Measurements from ENCODE around the gene TRIO.

TRIO gene

DNA sequence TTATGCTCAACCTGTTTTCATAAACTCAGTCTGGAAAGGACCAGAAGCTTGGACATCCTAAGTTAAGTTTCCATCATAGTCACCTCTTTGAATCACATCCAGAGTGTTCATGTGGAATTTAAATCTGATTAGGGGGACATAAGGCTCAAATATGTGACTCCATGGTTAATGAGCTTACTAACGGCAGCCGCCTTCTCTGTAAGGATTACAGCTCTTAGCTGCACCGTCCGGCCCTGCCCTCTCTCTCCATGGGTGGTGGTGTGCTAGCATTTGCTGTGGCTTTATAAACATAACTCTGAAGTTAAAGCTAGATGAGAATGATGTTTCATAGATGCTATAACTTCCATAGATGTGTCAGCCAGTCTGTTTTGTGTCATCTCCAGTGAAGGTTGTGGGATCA lies 156.5 kb downstream of the TRIO start:
- no peak overlapping the region for H3K4me3 ChIP-seq (ENCODE audit: low read depth in 1 of 2, low read length in 2 of 2)
- peaks cover 6% of the 10 kb centered on the region for H3K4me1 ChIP-seq (ENCODE audit: insufficient read depth, low read length)
- no peaks in the 10 kb centered on the region for H3K27me3 ChIP-seq (ENCODE audit: control insufficient read depth in 1 of 2, insufficient read depth in 2 of 2, low read length in 2 of 2)
- H3K36me3 ChIP-seq (ENCODE audit: insufficient read depth, low read length), result peaks cover 36% of the 10 kb centered on the region
- H3K9me3 ChIP-seq (ENCODE audit: low read length), result no peaks in the 10 kb centered on the region
- H3K27ac ChIP-seq (ENCODE audit: low read depth, low read length), result no peak overlapping the region
- H3K9ac ChIP-seq (ENCODE audit: low read length), result no peak overlapping the region

DNA sequence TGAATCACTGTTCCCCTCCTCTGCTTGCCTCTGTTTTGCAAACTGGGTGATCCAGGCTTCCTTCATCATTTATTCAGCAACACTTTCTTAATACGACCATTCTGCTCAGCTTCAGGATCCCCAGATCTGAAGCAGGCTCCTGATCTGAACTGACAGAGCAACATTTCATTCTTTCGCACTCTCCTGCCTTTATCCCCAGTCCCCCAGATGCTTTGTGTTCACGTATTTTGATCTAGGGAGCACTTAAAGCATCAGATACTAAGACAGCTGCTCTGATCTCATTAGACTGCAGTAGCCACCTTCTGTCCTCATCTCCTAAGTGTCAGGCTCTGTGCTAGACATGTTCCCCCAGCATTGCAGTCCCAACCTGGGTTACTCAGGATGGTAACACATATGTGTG lies 158.0 kb downstream of the TRIO start:
- Histone ChIP-seq H3K27me3 (ENCODE audit: control insufficient read depth in 1 of 2, insufficient read depth in 2 of 2, low read length in 2 of 2) (no peaks in the 10 kb centered on the region), H3K4me1 (ENCODE audit: insufficient read depth, low read length) (peaks cover 4% of the 10 kb centered on the region), H3K36me3 (ENCODE audit: insufficient read depth, low read length) (peaks cover 37% of the 10 kb centered on the region), H3K9ac (ENCODE audit: low read length) (no peak overlapping the region), H3K9me3 (ENCODE audit: low read length) (no peaks in the 10 kb centered on the region), H3K27ac (ENCODE audit: low read depth, low read length) (no peak overlapping the region), H3K4me3 (ENCODE audit: low read depth in 1 of 2, low read length in 2 of 2) (no peak overlapping the region)

DNA sequence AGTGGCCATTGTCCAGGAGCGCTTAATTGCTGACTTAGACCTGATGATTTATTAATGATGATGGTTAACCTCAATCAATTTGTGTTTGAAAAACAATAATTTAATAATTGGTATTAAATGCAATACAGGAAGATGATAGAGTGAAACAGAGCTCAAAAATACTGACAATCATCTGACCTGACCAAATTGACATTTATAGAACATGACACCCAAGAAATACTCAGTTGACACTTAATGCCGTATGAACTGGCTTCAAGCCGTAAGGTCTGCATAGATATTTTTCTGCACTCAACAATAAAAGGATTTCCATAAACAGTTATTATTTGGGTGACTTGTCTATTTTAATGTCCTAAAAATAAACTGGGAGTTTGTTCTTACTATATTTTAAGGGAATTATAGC lies 159.2 kb downstream of the TRIO start:
- no peak overlapping the region for H3K9ac ChIP-seq (ENCODE audit: low read length)
- H3K27me3 ChIP-seq (ENCODE audit: control insufficient read depth in 1 of 2, insufficient read depth in 2 of 2, low read length in 2 of 2), result no peaks in the 10 kb centered on the region
- H3K9me3 ChIP-seq (ENCODE audit: low read length), result no peaks in the 10 kb centered on the region
- peaks cover 32% of the 10 kb centered on the region for H3K36me3 ChIP-seq (ENCODE audit: insufficient read depth, low read length)
- no peaks in the 10 kb centered on the region for H3K4me1 ChIP-seq (ENCODE audit: insufficient read depth, low read length)
- no peak overlapping the region for H3K4me3 ChIP-seq (ENCODE audit: low read depth in 1 of 2, low read length in 2 of 2)
- no peak overlapping the region for H3K27ac ChIP-seq (ENCODE audit: low read depth, low read length)

DNA sequence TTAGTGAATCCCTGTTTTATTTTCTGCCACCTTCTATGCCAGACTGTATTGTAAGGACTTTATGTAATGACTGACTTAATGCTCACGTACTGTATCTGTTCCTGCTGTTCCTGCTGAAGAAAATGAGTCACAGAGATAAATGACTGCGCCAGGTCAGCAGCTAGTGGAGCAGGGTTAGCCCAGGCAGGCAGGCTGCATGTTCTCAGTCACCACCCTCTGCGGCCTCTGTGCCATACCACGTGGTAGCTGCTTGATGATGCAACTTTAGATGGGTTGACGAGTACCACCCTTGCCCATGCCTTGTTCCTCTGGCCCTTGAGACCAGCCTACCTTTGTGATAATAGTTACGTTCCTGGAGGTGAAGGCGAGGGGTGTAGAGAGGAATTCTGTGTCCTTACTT lies 161.9 kb downstream of the TRIO start:
- Histone ChIP-seq H3K4me3 (ENCODE audit: low read depth in 1 of 2, low read length in 2 of 2) (no peak overlapping the region), H3K9ac (ENCODE audit: low read length) (no peak overlapping the region), H3K27me3 (ENCODE audit: control insufficient read depth in 1 of 2, insufficient read depth in 2 of 2, low read length in 2 of 2) (no peaks in the 10 kb centered on the region), H3K9me3 (ENCODE audit: low read length) (no peaks in the 10 kb centered on the region), H3K4me1 (ENCODE audit: insufficient read depth, low read length) (no peaks in the 10 kb centered on the region), H3K27ac (ENCODE audit: low read depth, low read length) (no peak overlapping the region), H3K36me3 (ENCODE audit: insufficient read depth, low read length) (peaks cover 26% of the 10 kb centered on the region)

DNA sequence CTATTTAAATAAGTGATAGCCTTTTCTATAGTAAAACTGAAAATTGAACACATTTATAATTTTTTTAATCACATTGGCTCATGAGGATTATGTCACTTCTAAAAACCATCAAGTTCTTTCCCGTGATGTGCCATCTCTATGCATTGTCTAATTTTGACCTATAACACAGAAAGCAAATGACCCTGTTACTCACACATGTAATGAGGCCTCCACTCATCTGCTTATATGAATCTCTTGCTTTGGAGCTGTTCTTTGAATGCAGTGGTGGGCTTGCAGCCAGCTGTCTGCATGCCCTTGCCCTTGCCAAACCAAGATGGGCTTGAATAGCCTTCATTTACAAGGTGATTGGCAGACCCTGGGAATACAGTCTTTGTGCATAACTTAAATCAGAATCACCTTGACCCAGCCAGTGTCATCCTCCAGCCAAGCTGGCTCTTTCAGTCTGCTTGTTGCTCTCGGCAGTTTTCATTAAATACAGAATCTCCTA lies 163.2 kb downstream of the TRIO start:
- H3K9me3 ChIP-seq (ENCODE audit: low read length), result no peaks in the 10 kb centered on the region
- peaks cover 30% of the 10 kb centered on the region for H3K36me3 ChIP-seq (ENCODE audit: insufficient read depth, low read length)
- no peaks in the 10 kb centered on the region for H3K4me1 ChIP-seq (ENCODE audit: insufficient read depth, low read length)
- H3K4me3 ChIP-seq (ENCODE audit: low read depth in 1 of 2, low read length in 2 of 2), result no peak overlapping the region
- no peak overlapping the region for H3K9ac ChIP-seq (ENCODE audit: low read length)
- H3K27me3 ChIP-seq (ENCODE audit: control insufficient read depth in 1 of 2, insufficient read depth in 2 of 2, low read length in 2 of 2), result no peaks in the 10 kb centered on the region
- no peak overlapping the region for H3K27ac ChIP-seq (ENCODE audit: low read depth, low read length)

DNA sequence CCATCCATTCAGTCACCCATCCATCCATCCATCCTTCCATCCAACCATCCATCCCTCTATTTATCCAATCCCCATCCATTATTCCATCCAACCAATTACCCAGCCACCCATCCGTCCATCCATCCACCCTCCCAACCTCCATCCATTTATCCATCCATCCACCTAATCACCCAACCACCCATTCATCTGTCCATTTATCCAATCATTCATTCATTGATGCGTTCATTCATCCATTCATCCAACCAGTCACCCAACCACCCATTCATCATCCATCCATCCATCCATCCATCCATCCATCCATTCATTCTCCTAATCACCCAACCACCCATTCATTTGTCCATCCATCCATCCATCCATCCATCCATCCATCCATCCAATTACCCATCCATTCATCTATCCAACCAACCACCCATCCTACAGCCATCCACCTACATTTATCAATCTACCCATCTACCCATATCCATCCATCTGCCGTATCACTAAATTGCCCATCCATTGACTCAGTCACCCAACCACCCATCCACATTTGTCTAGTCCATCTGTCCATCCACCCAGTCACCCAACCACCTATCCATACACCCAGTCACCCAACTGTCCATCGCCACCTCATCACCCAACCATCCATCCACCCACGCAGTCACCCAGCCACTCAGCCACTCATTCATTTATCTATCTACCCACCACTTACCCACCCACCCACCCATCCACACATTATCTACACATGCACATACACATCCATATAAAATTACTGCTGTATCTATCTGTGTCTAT lies 165.4 kb downstream of the TRIO start:
- H3K27ac ChIP-seq (ENCODE audit: low read depth, low read length), result no peak overlapping the region
- no peak overlapping the region for H3K9ac ChIP-seq (ENCODE audit: low read length)
- H3K4me1 ChIP-seq (ENCODE audit: insufficient read depth, low read length), result peaks cover 6% of the 10 kb centered on the region
- peaks cover 36% of the 10 kb centered on the region for H3K36me3 ChIP-seq (ENCODE audit: insufficient read depth, low read length)
- no peaks in the 10 kb centered on the region for H3K27me3 ChIP-seq (ENCODE audit: control insufficient read depth in 1 of 2, insufficient read depth in 2 of 2, low read length in 2 of 2)
- no peak overlapping the region for H3K4me3 ChIP-seq (ENCODE audit: low read depth in 1 of 2, low read length in 2 of 2)
- H3K9me3 ChIP-seq (ENCODE audit: low read length), result no peaks in the 10 kb centered on the region

DNA sequence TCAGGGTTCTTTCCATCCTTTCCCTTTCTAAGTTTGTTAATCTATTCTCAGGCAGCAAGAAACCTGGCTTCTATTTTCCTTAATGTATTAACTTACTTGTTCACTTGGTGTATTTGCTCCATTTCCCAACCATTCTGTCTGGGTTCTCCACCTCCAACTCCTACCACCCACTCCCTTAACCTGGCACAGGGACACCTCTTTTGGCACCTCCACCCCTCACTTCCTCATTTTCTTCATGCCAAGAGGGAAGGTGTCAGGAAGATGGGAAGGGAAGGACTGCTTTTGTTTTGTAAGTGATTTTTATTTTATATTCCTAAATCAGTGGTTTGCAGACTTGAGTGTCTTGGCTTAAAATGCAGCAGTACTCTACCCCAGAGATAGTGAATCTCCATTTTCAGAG lies 166.1 kb downstream of the TRIO start:
- H3K27ac ChIP-seq (ENCODE audit: low read depth, low read length), result no peak overlapping the region
- H3K9ac ChIP-seq (ENCODE audit: low read length), result no peak overlapping the region
- H3K4me1 ChIP-seq (ENCODE audit: insufficient read depth, low read length), result peaks cover 10% of the 10 kb centered on the region
- H3K4me3 ChIP-seq (ENCODE audit: low read depth in 1 of 2, low read length in 2 of 2), result no peak overlapping the region
- peaks cover 33% of the 10 kb centered on the region for H3K36me3 ChIP-seq (ENCODE audit: insufficient read depth, low read length)
- no peaks in the 10 kb centered on the region for H3K9me3 ChIP-seq (ENCODE audit: low read length)
- no peaks in the 10 kb centered on the region for H3K27me3 ChIP-seq (ENCODE audit: control insufficient read depth in 1 of 2, insufficient read depth in 2 of 2, low read length in 2 of 2)

DNA sequence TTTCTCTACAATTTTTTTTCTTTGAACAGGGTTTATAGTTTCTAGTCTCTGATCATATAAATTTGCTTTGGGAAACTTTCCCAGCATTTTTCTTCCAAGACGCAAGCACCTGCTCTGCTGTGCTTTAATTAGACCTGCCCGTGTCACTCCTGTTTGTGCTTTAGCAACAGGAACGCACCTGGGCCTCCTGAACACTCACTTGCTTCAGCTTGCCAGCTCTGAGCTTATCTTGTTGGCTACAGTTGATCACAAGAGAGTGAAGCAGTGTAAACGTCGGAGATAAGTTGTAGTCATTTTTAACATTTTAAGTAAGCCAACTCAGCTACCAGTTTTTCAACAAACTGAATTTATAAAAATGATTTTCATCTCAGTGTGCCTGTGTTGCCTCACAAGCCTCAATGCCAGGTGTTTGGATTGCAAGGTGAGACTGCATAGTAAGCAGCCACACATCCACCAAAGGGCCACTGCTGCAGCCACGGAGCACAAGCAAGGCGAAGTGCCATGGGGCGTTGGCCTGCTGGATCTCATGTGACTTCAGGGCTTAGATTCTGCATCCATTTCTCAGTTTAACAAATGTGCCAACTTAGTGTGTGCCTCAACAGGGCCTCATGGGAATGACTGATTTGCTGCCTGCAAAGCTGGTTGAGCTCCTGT lies 166.9 kb downstream of the TRIO start:
- no peak overlapping the region for H3K4me3 ChIP-seq (ENCODE audit: low read depth in 1 of 2, low read length in 2 of 2)
- peaks cover 27% of the 10 kb centered on the region for H3K36me3 ChIP-seq (ENCODE audit: insufficient read depth, low read length)
- no peak overlapping the region for H3K27ac ChIP-seq (ENCODE audit: low read depth, low read length)
- H3K9ac ChIP-seq (ENCODE audit: low read length), result no peak overlapping the region
- H3K27me3 ChIP-seq (ENCODE audit: control insufficient read depth in 1 of 2, insufficient read depth in 2 of 2, low read length in 2 of 2), result no peaks in the 10 kb centered on the region
- no peaks in the 10 kb centered on the region for H3K9me3 ChIP-seq (ENCODE audit: low read length)
- H3K4me1 ChIP-seq (ENCODE audit: insufficient read depth, low read length), result peaks cover 10% of the 10 kb centered on the region

DNA sequence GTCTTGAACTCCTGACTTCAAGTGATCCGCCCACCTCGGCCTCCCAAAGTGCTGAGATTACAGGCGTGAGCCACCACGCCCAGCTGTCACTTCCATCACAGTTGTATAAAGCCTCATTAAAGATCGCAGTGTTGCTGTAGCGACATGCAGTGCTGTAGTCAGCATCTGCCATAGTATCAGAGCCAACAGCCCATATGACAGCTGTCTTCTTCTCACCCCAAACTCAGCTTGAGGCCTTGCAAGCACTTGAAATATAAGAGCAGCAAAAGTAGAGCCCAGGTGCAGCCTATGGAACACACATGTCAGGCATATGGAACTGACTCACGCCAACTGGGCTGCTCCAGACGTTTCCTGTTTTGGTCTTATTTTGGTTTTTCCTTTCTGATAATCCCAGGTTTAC lies 167.8 kb downstream of the TRIO start:
- H3K27me3 ChIP-seq (ENCODE audit: control insufficient read depth in 1 of 2, insufficient read depth in 2 of 2, low read length in 2 of 2), result no peaks in the 10 kb centered on the region
- no peak overlapping the region for H3K4me3 ChIP-seq (ENCODE audit: low read depth in 1 of 2, low read length in 2 of 2)
- H3K9me3 ChIP-seq (ENCODE audit: low read length), result no peaks in the 10 kb centered on the region
- H3K9ac ChIP-seq (ENCODE audit: low read length), result no peak overlapping the region
- H3K36me3 ChIP-seq (ENCODE audit: insufficient read depth, low read length), result peaks cover 27% of the 10 kb centered on the region
- H3K27ac ChIP-seq (ENCODE audit: low read depth, low read length), result no peak overlapping the region
- H3K4me1 ChIP-seq (ENCODE audit: insufficient read depth, low read length), result peaks cover 10% of the 10 kb centered on the region

DNA sequence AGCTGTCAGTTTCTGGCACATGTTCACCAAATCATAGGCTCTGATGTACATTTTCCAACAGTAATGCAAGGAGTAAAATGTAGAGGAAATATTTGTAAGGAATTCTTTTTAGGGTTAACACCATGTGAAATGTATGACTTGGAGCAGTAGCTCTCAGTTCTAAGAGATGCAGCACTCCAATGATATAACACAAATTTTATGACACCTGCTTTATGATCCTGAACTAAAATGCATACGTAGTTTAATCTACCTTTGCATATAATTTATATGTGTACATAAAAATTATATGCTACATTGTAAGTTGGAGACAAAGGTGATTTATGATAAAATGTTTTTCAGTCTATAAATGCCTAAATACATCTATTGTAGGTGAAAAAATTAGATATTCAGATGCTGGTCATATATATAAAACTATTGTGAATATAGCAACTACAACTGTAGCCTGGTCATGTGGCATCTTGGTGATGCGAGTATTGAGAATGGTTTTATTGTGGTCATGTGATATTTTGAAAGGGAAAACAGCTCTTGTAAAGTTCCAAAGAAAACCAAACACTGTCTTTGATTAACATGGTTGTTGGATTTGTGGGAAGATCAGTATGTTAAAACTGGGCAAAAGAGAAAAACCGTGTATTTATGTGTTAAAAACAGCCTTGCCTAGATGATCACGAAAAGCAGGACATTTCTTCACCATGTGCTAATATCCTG lies 171.0 kb downstream of the TRIO start:
- H3K27ac ChIP-seq (ENCODE audit: low read depth, low read length), result no peak overlapping the region
- no peak overlapping the region for H3K9ac ChIP-seq (ENCODE audit: low read length)
- H3K36me3 ChIP-seq (ENCODE audit: insufficient read depth, low read length), result peaks cover 47% of the 10 kb centered on the region
- H3K4me3 ChIP-seq (ENCODE audit: low read depth in 1 of 2, low read length in 2 of 2), result no peak overlapping the region
- H3K4me1 ChIP-seq (ENCODE audit: insufficient read depth, low read length), result peaks cover 15% of the 10 kb centered on the region
- no peaks in the 10 kb centered on the region for H3K9me3 ChIP-seq (ENCODE audit: low read length)
- no peaks in the 10 kb centered on the region for H3K27me3 ChIP-seq (ENCODE audit: control insufficient read depth in 1 of 2, insufficient read depth in 2 of 2, low read length in 2 of 2)

DNA sequence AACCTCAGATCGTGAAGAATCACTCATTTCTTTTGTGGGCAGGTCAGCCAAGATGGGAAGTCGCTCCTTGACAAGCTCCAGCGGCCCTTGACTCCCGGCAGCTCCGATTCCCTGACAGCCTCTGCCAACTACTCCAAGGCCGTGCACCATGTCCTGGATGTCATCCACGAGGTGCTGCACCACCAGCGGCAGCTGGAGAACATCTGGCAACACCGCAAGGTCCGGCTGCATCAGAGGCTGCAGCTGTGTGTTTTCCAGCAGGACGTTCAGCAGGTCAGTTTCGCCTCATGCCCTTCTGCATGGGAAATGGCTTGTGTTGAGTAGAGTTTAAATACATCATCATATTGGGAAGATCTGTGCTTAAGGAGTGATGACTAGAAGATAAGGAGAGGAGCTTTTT lies 173.3 kb downstream of the TRIO start:
- H3K27ac ChIP-seq (ENCODE audit: low read depth, low read length), result no peak overlapping the region
- no peak overlapping the region for H3K9ac ChIP-seq (ENCODE audit: low read length)
- H3K36me3 ChIP-seq (ENCODE audit: insufficient read depth, low read length), result peaks cover 40% of the 10 kb centered on the region
- no peak overlapping the region for H3K4me3 ChIP-seq (ENCODE audit: low read depth in 1 of 2, low read length in 2 of 2)
- peaks cover 15% of the 10 kb centered on the region for H3K4me1 ChIP-seq (ENCODE audit: insufficient read depth, low read length)
- H3K27me3 ChIP-seq (ENCODE audit: control insufficient read depth in 1 of 2, insufficient read depth in 2 of 2, low read length in 2 of 2), result no peaks in the 10 kb centered on the region
- H3K9me3 ChIP-seq (ENCODE audit: low read length), result no peaks in the 10 kb centered on the region

Data from muscle layer of colon (tissue), 2 donors.